Keratinocyte (primary cell): ENCODE data around the gene RACGAP1. TPM values are rescaled to one million over a fixed set of nuclear protein-coding genes. Genes with fewer than 3 reads are reported as not detected.
A peak's percentile ranks its signal among the peaks of the same experiment; 100 is the strongest.

Source experiments
- DNase-seq: peaks from one replicate; pipeline ENCODE4 v3.0.0-alpha.2; 2011; ENCODE audit warnings: low read depth, missing footprints, low spot score
- FAIRE-seq: peaks from 2 replicates; lab custom pipeline; 2011; peaks lifted over from hg19 to GRCh38; lab: Jason Lieb, UNC
- H2AFZ ChIP-seq: 2 replicates; pipeline ENCODE4 v1.6.0; 2012; ENCODE audit warnings: low read length, control low read depth, inconsistent platforms; ENCODE audit not compliant: control insufficient read depth
- H3K27ac ChIP-seq: 2 replicates; pipeline ENCODE4 v1.5.1; 2011; ENCODE audit warnings: low read length; ENCODE audit not compliant: control insufficient read depth, insufficient read depth
- H3K27me3 ChIP-seq: 3 replicates; pipeline ENCODE4 v1.6.0; 2011; ENCODE audit warnings: low read length; ENCODE audit not compliant: control insufficient read depth, insufficient read depth; ENCODE audit errors: extremely low read depth
- H3K36me3 ChIP-seq, 2 experiments: 2 replicates in 1 of 2; 3 replicates in 1 of 2; pipeline ENCODE4 v1.5.1; 2011; ENCODE audit warnings: low read length in 2 of 2, mild to moderate bottlenecking in 1 of 2; ENCODE audit not compliant: control insufficient read depth in 2 of 2, insufficient read depth in 2 of 2; ENCODE audit errors: extremely low read depth in 1 of 2
- H3K4me1 ChIP-seq: 3 replicates; pipeline ENCODE4 v1.5.1; 2011; ENCODE audit warnings: low read length; ENCODE audit not compliant: control insufficient read depth, insufficient read depth; ENCODE audit errors: extremely low read depth
- H3K4me2 ChIP-seq: 3 replicates; pipeline ENCODE4 v1.6.0; 2011; ENCODE audit warnings: low read depth, low read length; ENCODE audit not compliant: control insufficient read depth, insufficient read depth; ENCODE audit errors: extremely low read depth
- H3K4me3 ChIP-seq, 3 experiments: fragments of 200-600 bp in 1 of 3; sonication (generic) in 1 of 3; 2 replicates in 2 of 3; 3 replicates in 1 of 3; pipeline ENCODE4 v1.5.1; 2011 to 2016; ENCODE audit warnings: low read length in 3 of 3, mild to moderate bottlenecking in 3 of 3, control low read depth in 2 of 3, inconsistent platforms in 1 of 3, low read depth in 1 of 3, mixed read lengths in 1 of 3, mixed run types in 1 of 3, moderate library complexity in 1 of 3; ENCODE audit not compliant: control insufficient read depth in 2 of 3, insufficient read depth in 2 of 3; ENCODE audit errors: extremely low read depth in 1 of 3
- H3K79me2 ChIP-seq: 2 replicates; pipeline ENCODE4 v1.6.0; 2012; ENCODE audit warnings: low read length; ENCODE audit not compliant: control insufficient read depth, insufficient read depth
- H3K9ac ChIP-seq: 3 replicates; pipeline ENCODE4 v1.6.0; 2011; ENCODE audit warnings: low read length; ENCODE audit not compliant: control insufficient read depth, insufficient read depth; ENCODE audit errors: extremely low read depth
- H3K9me1 ChIP-seq: 3 replicates; pipeline ENCODE4 v1.6.0; 2011; ENCODE audit warnings: low read length; ENCODE audit not compliant: control insufficient read depth, insufficient read depth; ENCODE audit errors: extremely low read depth
- H3K9me3 ChIP-seq: 2 replicates; pipeline ENCODE4 v1.5.1; 2012; ENCODE audit warnings: low read depth, low read length; ENCODE audit not compliant: control insufficient read depth
- H4K20me1 ChIP-seq: 3 replicates; pipeline ENCODE4 v1.6.0; 2011; ENCODE audit warnings: low read length; ENCODE audit not compliant: control insufficient read depth, insufficient read depth; ENCODE audit errors: extremely low read depth
- CTCF ChIP-seq, 3 experiments: IDR thresholded peaks in 1 of 3; conservative IDR thresholded peaks in 1 of 3; optimal IDR thresholded peaks in 1 of 3; 2 replicates in 2 of 3; 3 replicates in 1 of 3; pipeline versions ENCODE3 to v1.5.1; 2011; ENCODE audit warnings: low read length in 3 of 3, mild to moderate bottlenecking in 3 of 3, moderate library complexity in 2 of 3, control low read depth in 1 of 3, inconsistent platforms in 1 of 3; ENCODE audit not compliant: insufficient read depth in 2 of 3; ENCODE audit errors: extremely low read depth in 1 of 3
- EZH2 ChIP-seq: IDR thresholded peaks from one replicate; pipeline ENCODE4 v1.6.1; 2012; ENCODE audit warnings: inconsistent platforms, mild to moderate bottlenecking, low read length, moderate library complexity
- dilution Hi-C: fragments of 300-500 bp; cut with MboI; formaldehyde crosslinking; loops from one replicate; pipeline ENCODE4 v1.7.0; 2020; ENCODE audit warnings: low sequenced_read_pairs; ENCODE audit not compliant: extremely low pct_ligation_motif_present
- polyA plus RNA-seq, 5 experiments: library from polyadenylated mRNA; depleted of rRNA in 3 of 5; stranded (reverse) in 3 of 5; stranded (forward) in 1 of 5; unstranded in 1 of 5; fragments of >200 nt; gene quantifications; 1 replicate in 1 of 5; 2 replicates in 3 of 5; 3 replicates in 1 of 5; pipeline versions ENCODE4 v1.2.1 to v1.2.3, GENCODE V29; 2011 to 2012; ENCODE audit warnings: missing spikeins in 2 of 5, low read depth in 1 of 5, low replicate concordance in 1 of 5

RACGAP1 gene
- polyA plus RNA-seq, 1 donor (not counting 4 experiments of a cell fraction or from before 2014, with no cell fraction given), result 57.1 TPM

- H3K4me1 ChIP-seq, result peaks cover 7% of the 10 kb centered on the region
- no peak overlapping the region for H3K27ac ChIP-seq
- H3K79me2 ChIP-seq, result no peaks in the 10 kb centered on the region
- peak overlapping the region; percentile 41 for H3K4me2 ChIP-seq
- no peak overlapping the region for H3K4me3 ChIP-seq
- no peaks in the 10 kb centered on the region for H3K27me3 ChIP-seq
- DNase-seq (no peak), FAIRE-seq (peak; percentile 60)
- no peaks in the 10 kb centered on the region for H4K20me1 ChIP-seq
- no peak overlapping the region for H3K9ac ChIP-seq
- peak overlapping the region; percentile 73 for H2AFZ ChIP-seq
- H3K9me3 ChIP-seq, result no peaks in the 10 kb centered on the region
- peaks cover 0 to 1% of the 10 kb centered on the region in 2 experiments for H3K36me3 ChIP-seq
- H3K9me1 ChIP-seq, result no peaks in the 10 kb centered on the region
- dilution Hi-C loops, result loop anchor here (25.0 kb wide), 1 partner anchor 208 kb away; no protein-coding TSS in a partner anchor
- TF ChIP-seq EZH2 (no peak), CTCF (optimal IDR thresholded peaks at IDR 0.05 in 1 of 3, IDR thresholded peaks at IDR 0.05 in 1 of 3, conservative IDR thresholded peaks at IDR 0.05 in 1 of 3; ENCODE audit: extremely low read depth in 1 of 3, insufficient read depth in 2 of 3, low read length in 3 of 3) (peak; percentile 93 to 98 (median 97))
Measured at GRCh38 chr12:50070314-50071060, 45.2 kb upstream of the RACGAP1 start.

- no peaks in the 10 kb centered on the region for H3K79me2 ChIP-seq
- H3K4me3 ChIP-seq, result no peak overlapping the region
- FAIRE-seq (no peak), DNase-seq (no peak)
- no peak for TF ChIP-seq EZH2
- no peak for TF ChIP-seq CTCF (optimal IDR thresholded peaks at IDR 0.05 in 1 of 3, IDR thresholded peaks at IDR 0.05 in 1 of 3, conservative IDR thresholded peaks at IDR 0.05 in 1 of 3; ENCODE audit: extremely low read depth in 1 of 3, insufficient read depth in 2 of 3, low read length in 3 of 3)
- H3K9ac ChIP-seq, result no peak overlapping the region
- H3K9me3 ChIP-seq, result no peaks in the 10 kb centered on the region
- H4K20me1 ChIP-seq, result no peaks in the 10 kb centered on the region
- H3K27me3 ChIP-seq, result no peaks in the 10 kb centered on the region
- H2AFZ ChIP-seq, result no peak overlapping the region
- no peak overlapping the region for H3K27ac ChIP-seq
- no peaks in the 10 kb centered on the region for H3K9me1 ChIP-seq
- H3K4me1 ChIP-seq, result peaks cover 4% of the 10 kb centered on the region
- dilution Hi-C loops, result loop anchor here (10.0 to 25.0 kb wide), 2 partner anchors 65 to 207 kb away; no protein-coding TSS in a partner anchor
- peaks cover 0 to 1% of the 10 kb centered on the region in 2 experiments for H3K36me3 ChIP-seq
- no peak overlapping the region for H3K4me2 ChIP-seq
Measured at GRCh38 chr12:50069539-50069938, 44.2 kb upstream of the RACGAP1 start.
